HG03565 (cell line): ENCODE results near the gene HYI.

Experiments used
- ATAC-seq: cut with Tn5 transposase; IDR thresholded peaks from one replicate; pipeline ENCODE4 v1.9.1; 2021; ENCODE audit warnings: mild to moderate bottlenecking, moderate library complexity; ENCODE audit not compliant: unreplicated experiment

HYI gene

DNA sequence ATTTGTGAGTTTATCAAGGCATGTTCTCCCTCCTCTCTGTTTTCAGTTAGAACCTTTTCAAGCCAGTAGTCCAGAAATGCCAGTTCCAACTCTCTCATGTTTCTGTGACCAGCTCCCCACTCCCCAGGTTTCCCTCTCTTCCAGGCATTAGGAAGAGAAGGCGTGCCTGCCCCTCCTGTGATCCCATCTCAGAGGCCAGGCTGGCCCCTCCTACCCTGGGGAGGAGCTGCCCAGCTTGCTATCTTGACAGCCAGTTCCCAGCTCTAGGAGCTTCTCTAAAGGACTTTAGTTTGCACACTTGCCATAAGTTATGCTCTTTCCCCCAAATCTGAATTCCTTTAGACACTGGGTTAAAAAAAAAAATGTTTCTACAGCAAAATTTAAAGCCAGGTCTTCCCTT, 8.9 kb downstream of the HYI start:
- no peak for ATAC-seq

DNA sequence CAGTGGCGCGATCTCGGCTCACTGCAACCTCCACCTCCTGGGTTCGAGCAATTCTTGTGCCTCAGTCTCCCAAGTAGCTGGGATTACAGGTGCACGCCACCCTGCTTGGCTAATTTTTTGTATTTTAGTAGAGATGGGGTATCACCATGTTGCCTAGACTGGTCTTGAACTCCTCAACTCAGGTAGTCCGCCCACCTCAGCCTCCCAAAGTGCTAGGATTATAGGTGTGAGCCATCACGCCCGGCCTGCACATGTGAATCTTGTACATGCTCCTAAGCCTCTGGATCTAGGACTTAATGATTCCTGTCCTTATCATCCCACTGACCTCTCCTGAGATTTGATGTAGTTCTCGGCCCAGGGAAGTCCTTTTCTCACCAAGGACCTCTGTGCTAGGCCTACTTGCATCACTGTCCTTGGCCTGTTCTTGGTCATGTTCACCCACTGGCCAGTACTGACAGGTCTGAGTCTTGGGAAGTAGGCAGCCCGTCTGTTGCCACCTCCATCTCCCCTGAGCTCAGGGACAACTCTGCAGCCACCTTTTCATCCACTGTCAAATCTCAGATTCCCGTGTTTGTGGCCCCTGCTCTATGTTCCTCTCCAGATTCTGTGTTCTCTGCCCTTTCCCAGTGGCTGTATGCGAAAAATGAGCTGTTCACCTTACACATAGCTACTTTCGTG, 9.4 kb downstream of the HYI start:
- no peak for ATAC-seq

- ATAC-seq, result no peak
These were observed 10.4 kb downstream of the HYI start for GRCh38 chr1:43443197-43443946.

- ATAC-seq, result no peak
These were observed 11.0 kb downstream of the HYI start for GRCh38 chr1:43442756-43443155.

DNA sequence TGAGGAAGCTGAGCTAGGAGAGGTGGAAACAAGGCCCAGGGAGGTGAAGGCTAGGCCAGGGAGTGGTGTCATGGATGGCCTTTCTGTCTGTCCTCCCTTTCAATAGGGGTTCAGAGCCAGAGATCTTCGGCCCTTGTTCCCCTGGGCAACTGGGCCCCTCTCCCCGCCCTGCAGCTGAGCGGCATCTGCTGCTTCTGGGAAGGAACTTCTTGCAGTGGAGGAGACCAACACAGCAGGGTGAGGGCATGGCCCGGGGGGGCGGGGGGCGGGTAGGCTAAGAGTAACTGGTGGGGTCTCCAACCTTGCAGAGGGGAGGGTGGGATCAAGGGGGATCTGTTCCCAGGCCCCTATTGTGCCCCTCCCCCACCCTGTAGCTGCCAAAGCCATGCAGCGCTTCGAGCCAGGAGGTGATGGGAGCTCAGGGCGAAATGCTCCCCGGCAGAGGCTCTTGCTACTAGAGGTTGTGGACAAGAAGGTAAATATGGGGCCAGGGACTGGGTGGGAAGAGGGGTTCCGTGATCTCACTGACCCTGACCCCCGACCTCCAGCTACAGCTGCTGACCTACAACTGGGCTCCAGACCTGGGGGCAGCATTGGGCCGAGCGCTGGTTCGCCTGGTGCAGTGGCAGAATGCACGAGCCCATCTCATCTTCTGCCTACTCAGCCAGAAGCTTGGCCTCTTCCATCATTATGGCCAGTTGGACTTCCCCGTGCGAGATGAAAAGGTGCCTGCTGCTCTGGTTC, 11.7 kb downstream of the HYI start:
- ATAC-seq, result no peak

GRCh38 chr1:43441166-43441893, 12.4 kb downstream of the HYI start:
- ATAC-seq, result no peak

DNA sequence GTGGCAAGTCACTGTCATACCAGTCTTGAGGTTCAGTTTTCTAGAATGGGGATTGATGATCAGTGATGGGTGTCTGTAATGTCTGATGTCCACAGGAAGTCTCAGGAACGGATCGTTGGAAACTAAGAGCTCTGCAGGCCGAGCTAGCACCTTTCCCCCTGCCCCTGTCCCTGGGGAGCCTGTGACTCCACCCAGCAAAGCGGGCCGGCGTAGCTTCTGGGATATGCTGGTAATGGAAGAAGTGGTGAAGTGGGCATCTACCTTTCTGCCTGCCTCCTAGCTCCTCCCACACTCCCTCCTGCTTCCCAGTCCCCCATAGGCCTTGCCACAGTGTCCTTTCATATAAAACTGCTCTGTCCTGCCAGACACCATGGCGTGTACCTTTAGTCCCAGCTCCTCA, 13.4 kb downstream of the HYI start:
- ATAC-seq, result no peak

DNA sequence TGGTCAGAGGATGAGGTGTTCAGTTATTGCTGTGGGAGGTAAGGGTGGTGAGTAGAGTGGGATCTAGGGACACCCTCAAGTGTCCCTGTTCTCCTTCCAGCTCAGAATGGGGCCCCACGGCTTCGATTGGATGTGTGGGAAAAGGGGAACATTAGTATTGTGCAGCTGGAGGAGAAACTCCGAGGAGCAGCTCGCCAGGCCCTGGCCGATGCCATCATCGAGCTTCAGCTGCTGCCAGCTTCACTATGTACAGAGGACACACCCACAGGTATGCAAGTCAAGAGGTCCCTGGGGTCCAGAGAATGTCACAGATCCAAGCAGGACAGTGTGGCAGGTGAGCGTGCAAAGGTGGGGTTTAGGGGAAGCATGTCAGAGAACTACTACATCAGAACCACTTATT, 13.9 kb downstream of the HYI start:
- ATAC-seq, result no peak

- no peak for ATAC-seq
These were observed 14.7 kb downstream of the HYI start for GRCh38 chr1:43438953-43439581.

DNA sequence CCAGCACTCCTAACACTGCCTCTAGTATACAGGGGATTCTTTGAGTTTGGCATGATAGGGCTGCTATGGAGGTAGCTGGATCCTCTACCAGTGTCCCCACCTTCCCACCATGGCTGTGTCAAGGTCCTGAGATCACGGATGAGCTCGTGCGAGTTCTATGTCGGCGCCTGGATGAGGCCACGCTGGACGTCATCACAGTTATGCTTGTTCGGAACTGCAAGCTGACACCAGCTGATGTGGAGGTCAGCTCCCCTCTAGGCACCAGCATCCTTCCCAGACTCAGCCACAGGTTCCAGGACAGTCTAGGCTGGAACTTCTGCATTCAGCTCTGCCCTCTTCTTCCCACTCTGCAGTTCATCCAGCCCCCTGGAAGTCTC, 15.2 kb downstream of the HYI start:
- ATAC-seq, result no peak

GRCh38 chr1:43438006-43438405, 15.7 kb downstream of the HYI start:
- ATAC-seq, result no peak

DNA sequence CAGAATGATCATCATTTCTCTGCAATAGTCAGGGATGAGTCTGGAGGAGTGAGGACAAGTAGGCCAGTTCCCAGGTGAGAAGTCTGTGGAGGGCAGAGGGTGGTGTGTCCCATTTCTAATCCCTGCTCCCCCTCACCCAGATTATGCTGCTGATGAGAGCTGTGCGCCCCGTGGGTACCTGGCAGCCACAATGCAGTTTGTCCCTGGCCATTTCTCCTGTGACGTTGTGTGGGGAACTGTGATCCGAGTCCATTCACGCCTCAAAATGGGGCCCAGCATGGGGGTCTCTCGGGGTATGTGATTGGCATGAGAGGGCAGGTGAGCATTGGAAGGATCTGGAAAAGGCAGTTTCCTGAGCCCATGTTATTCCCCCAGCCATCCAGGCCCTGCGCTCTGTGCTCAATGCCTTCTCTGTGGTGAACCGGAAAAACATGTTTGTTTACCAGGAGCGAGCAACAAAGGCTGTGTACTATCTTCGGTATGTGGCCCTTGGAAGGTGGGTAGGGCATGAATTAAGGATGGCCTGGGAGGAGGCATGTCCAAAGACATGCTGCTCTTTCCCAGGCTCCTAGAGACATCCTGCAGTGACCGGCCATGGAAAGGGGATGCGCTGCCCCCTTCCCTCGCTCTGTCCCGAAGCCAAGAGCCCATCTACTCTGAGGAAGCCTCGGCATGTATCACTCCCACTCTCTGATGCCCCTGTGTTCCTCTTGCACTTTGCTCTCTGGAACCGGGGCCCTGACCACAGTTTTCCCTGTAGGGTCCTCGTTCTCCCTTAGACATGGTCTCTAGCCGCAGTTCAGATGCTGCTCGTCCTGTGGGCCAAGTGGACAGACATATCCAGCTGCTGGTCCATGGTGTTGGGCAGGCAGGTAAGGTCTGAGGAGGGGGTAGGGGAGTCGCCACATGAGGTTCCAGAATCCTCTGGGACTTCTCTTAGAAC, 16.4 kb downstream of the HYI start:
- no peak for ATAC-seq

DNA sequence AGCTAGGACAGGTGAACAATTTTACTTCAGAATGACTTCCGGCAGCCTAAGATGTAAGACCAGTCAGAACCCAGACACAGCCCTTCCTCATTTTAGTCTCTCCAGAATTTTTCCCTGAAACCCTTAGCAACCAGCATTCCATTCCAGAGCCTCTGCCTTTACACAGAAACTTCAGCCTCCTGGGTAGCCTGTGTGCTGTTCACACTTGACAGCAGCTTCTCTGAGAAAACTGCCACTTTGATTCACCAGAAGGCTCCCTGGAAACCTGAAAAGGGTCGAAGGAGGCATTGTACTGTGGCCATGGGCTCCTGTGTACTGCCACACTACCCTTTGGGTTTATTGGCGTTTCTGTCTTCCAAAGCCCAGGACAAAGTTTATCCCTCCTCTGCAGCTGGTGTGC, 17.4 kb downstream of the HYI start:
- ATAC-seq, result no peak

GRCh38 chr1:43435146-43436145, 18.3 kb downstream of the HYI start:
- no peak for ATAC-seq

- ATAC-seq, result no peak
These were observed 19.5 kb downstream of the HYI start for GRCh38 chr1:43434256-43434655.

- no peak for ATAC-seq
These were observed 20.8 kb downstream of the HYI start for GRCh38 chr1:43432907-43433306.

DNA sequence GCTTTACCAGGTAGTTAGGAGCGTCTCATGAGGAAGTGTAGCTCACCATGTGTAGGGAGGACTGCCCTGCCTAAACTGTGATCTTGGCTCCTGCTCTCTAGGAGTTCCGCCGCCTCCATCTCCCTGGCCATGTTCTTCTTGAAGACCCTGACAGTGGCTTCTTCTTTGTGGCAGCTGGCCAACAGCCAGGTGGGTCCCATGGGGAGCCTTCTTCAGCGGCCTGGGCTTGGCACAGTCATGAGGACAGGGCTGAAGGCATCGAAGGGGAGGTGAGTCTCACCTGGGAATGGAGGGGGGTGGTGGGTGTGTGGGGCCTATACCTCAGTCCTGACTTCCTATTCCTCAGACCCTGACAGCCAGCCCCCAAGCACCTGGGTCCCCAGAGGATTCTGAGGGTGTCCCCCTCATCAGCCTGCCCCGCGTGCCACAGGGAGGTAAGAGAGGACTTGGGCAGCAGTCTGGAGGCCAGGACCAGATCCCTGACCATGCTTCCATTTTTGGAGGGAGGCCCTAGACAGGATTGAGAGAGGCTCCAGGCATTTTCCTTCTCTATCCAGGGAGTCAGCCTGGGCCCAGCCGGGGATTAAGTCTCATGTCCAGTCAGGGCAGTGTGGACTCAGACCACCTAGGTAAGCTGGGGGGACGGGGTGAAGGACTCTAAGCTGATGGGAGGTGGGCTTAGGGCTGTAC, 21.4 kb downstream of the HYI start:
- ATAC-seq, result no peak

GRCh38 chr1:43431676-43432075, 22.1 kb downstream of the HYI start:
- ATAC-seq, result no peak
